IPS-20b (cell line): ENCODE results near the gene COL25A1.

Experiments used
- H3K27ac ChIP-seq: one replicate; pipeline ENCODE4 v1.5.1; 2013; ENCODE audit warnings: low read length
- H3K27me3 ChIP-seq: 2 replicates; pipeline ENCODE4 v1.6.1; 2013; ENCODE audit warnings: mild to moderate bottlenecking, low read length, inconsistent platforms; ENCODE audit not compliant: insufficient read depth
- H3K36me3 ChIP-seq: 2 replicates; pipeline ENCODE4 v1.6.1; 2013; ENCODE audit warnings: low read depth, mild to moderate bottlenecking, inconsistent platforms, low read length, moderate library complexity; ENCODE audit not compliant: insufficient read depth
- H3K4me1 ChIP-seq: 2 replicates; pipeline ENCODE4 v1.6.1; 2013; ENCODE audit warnings: mild to moderate bottlenecking, control low read depth, inconsistent platforms, low read length, moderate library complexity; ENCODE audit not compliant: insufficient read depth
- H3K4me3 ChIP-seq: 2 replicates; pipeline ENCODE4 v1.5.1; 2013; ENCODE audit warnings: mild to moderate bottlenecking, low read length, inconsistent platforms
- H3K9ac ChIP-seq: 2 replicates; pipeline ENCODE4 v1.6.1; 2013; ENCODE audit warnings: low read depth, mild to moderate bottlenecking, inconsistent platforms, low read length, moderate library complexity
- H3K9me3 ChIP-seq: 2 replicates; pipeline ENCODE4 v1.6.1; 2013; ENCODE audit warnings: mild to moderate bottlenecking, low read depth, low read length, inconsistent platforms; ENCODE audit not compliant: insufficient read depth

Gene COL25A1

GRCh38 chr4:109302361-109303139 is at the start of gene COL25A1:
TSS of gene COL25A1 (minus strand) at chr4:109302658.
- Histone ChIP-seq H3K9me3 (no peaks in the 10 kb centered on the region), H3K27ac (no peak within 1 kb of the TSS), H3K4me3 (peak within 1 kb of the TSS; percentile 73), H3K27me3 (peaks cover 49% of the 10 kb centered on the region), H3K4me1 (no peaks in the 10 kb centered on the region; the same call in 1 of the 2 replicates), H3K9ac (peak within 1 kb of the TSS; percentile 76; the same call in 1 of the 2 replicates), H3K36me3 (no peaks in the 10 kb centered on the region)

- no peaks in the 10 kb centered on the region for H3K9me3 ChIP-seq
- no peak overlapping the region for H3K4me3 ChIP-seq
- H3K27me3 ChIP-seq = no peaks in the 10 kb centered on the region
- no peaks in the 10 kb centered on the region for H3K36me3 ChIP-seq
- no peak overlapping the region for H3K9ac ChIP-seq
- H3K4me1 ChIP-seq = no peaks in the 10 kb centered on the region
- no peak overlapping the region for H3K27ac ChIP-seq
Observed at GRCh38 chr4:109350121-109350520, 47.7 kb upstream of the COL25A1 start.

- Histone ChIP-seq H3K4me3 (no peak overlapping the region), H3K9ac (no peak overlapping the region), H3K4me1 (no peaks in the 10 kb centered on the region), H3K36me3 (no peaks in the 10 kb centered on the region), H3K27ac (no peak overlapping the region), H3K27me3 (no peaks in the 10 kb centered on the region), H3K9me3 (peaks cover 2% of the 10 kb centered on the region; the same call in 1 of the 2 replicates)
Observed at GRCh38 chr4:109334129-109335105, 32.0 kb upstream of the COL25A1 start.

GRCh38 chr4:109332926-109333464 is 30.5 kb upstream of the COL25A1 start:
- Histone ChIP-seq H3K27ac (no peak overlapping the region), H3K27me3 (no peaks in the 10 kb centered on the region), H3K9me3 (no peaks in the 10 kb centered on the region), H3K36me3 (no peaks in the 10 kb centered on the region), H3K4me3 (no peak overlapping the region), H3K9ac (no peak overlapping the region), H3K4me1 (no peaks in the 10 kb centered on the region)

- Histone ChIP-seq H3K36me3 (no peaks in the 10 kb centered on the region), H3K4me1 (no peaks in the 10 kb centered on the region), H3K9me3 (peaks cover 19% of the 10 kb centered on the region), H3K9ac (no peak overlapping the region), H3K4me3 (no peak overlapping the region), H3K27ac (no peak overlapping the region), H3K27me3 (no peaks in the 10 kb centered on the region)
Observed at GRCh38 chr4:109327641-109328040, 25.2 kb upstream of the COL25A1 start.

GRCh38 chr4:109325698-109326097 is 23.2 kb upstream of the COL25A1 start:
- H3K4me3 ChIP-seq = no peak overlapping the region
- H3K4me1 ChIP-seq = no peaks in the 10 kb centered on the region
- no peak overlapping the region for H3K9ac ChIP-seq
- no peak overlapping the region for H3K27ac ChIP-seq
- H3K36me3 ChIP-seq = no peaks in the 10 kb centered on the region
- H3K9me3 ChIP-seq = peaks cover 34% of the 10 kb centered on the region
- no peaks in the 10 kb centered on the region for H3K27me3 ChIP-seq

- Histone ChIP-seq H3K36me3 (no peaks in the 10 kb centered on the region), H3K9ac (no peak overlapping the region), H3K9me3 (peaks cover 36% of the 10 kb centered on the region), H3K4me3 (no peak overlapping the region), H3K27ac (no peak overlapping the region), H3K27me3 (no peaks in the 10 kb centered on the region), H3K4me1 (no peaks in the 10 kb centered on the region)
Observed at GRCh38 chr4:109323348-109323747, 20.9 kb upstream of the COL25A1 start.

- Histone ChIP-seq H3K4me1 (no peaks in the 10 kb centered on the region), H3K9me3 (peaks cover 36% of the 10 kb centered on the region), H3K4me3 (no peak overlapping the region), H3K27ac (no peak overlapping the region), H3K36me3 (no peaks in the 10 kb centered on the region), H3K9ac (no peak overlapping the region), H3K27me3 (no peaks in the 10 kb centered on the region)
Observed at GRCh38 chr4:109321232-109321631, 18.8 kb upstream of the COL25A1 start.

GRCh38 chr4:109319684-109320083 is 17.2 kb upstream of the COL25A1 start:
- Histone ChIP-seq H3K9me3 (peaks cover 36% of the 10 kb centered on the region), H3K27ac (no peak overlapping the region), H3K4me1 (no peaks in the 10 kb centered on the region), H3K4me3 (no peak overlapping the region), H3K27me3 (no peaks in the 10 kb centered on the region), H3K36me3 (no peaks in the 10 kb centered on the region), H3K9ac (no peak overlapping the region)

GRCh38 chr4:109319156-109319555 is 16.7 kb upstream of the COL25A1 start:
- Histone ChIP-seq H3K4me3 (no peak overlapping the region), H3K9me3 (peaks cover 32% of the 10 kb centered on the region), H3K9ac (no peak overlapping the region), H3K36me3 (no peaks in the 10 kb centered on the region), H3K27me3 (no peaks in the 10 kb centered on the region), H3K27ac (no peak overlapping the region), H3K4me1 (no peaks in the 10 kb centered on the region)

GRCh38 chr4:109315818-109316217 is 13.4 kb upstream of the COL25A1 start:
- H3K27ac ChIP-seq = no peak overlapping the region
- H3K27me3 ChIP-seq = no peaks in the 10 kb centered on the region
- H3K9ac ChIP-seq = no peak overlapping the region
- H3K4me3 ChIP-seq = no peak overlapping the region
- no peaks in the 10 kb centered on the region for H3K36me3 ChIP-seq
- peaks cover 14% of the 10 kb centered on the region for H3K9me3 ChIP-seq
- H3K4me1 ChIP-seq = no peaks in the 10 kb centered on the region
